Measurements from ENCODE around the gene SUN3. TPM values are rescaled to one million over a fixed set of nuclear protein-coding genes. Genes with fewer than 3 reads are reported as not detected.

The SUN3 gene
- total and polyA plus RNA-seq, 2 experiments from 2014 or later = not detected

DNA sequence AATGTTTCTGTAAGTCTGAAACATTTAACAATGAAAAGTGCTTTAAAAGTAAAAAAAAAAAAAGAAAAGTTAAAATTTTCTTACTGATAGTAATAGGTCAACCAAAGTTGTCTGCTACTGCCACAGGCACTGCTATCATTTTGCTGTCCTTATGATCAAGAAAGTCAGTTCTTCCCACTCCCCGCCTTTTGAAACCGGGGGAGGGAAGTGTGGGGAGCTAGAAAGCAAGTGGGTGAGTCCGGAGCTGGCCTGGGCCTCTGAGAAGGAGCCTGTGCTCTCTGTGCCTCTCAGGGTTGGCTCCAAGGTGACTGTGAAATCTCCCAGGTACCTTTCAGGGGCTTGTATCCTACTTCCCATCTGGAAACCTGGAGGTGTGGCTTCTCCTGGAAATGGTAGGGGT, 13.7 kb upstream of the SUN3 start:
- H3K9ac ChIP-seq = no peak overlapping the region
- H3K9me2 ChIP-seq (ENCODE audit: insufficient read depth) = no peaks in the 10 kb centered on the region
- WGBS, 2 experiments (ENCODE audit: low coverage in 1 of 2, low lambda C conversion rate in 2 of 2, missing lambda C conversion rate in 2 of 2) = 40 to 46% methylated on average over 3 of the region's 3 CpGs
- H3K79me2 ChIP-seq (ENCODE audit: insufficient read depth) = no peaks in the 10 kb centered on the region
- peaks cover 18% of the 10 kb centered on the region for H3K4me1 ChIP-seq (ENCODE audit: insufficient read depth)
- no peaks in the 10 kb centered on the region for H3K36me3 ChIP-seq (ENCODE audit: low read depth)
- no peak overlapping the region for H2AFZ ChIP-seq
- H3K4me2 ChIP-seq (ENCODE audit: unreplicated experiment) = no peak overlapping the region
- in situ Hi-C loops (cut with MboI) = no loop called here
- no peak for DNase-seq
- peak overlapping the region; percentile 72 for H3K27ac ChIP-seq
- no peak for TF ChIP-seq EZH2 (IDR thresholded peaks at IDR 0.05; ENCODE audit: insufficient read depth, poor library complexity, severe bottlenecking)
- TF ChIP-seq EZH2phosphoT487 (IDR thresholded peaks at IDR 0.05; ENCODE audit: insufficient read depth, low read depth) = no peak
- H3K4me3 ChIP-seq = no peak overlapping the region; the same call in 1 of the 2 replicates
- H4K20me1 ChIP-seq (ENCODE audit: insufficient read depth) = no peaks in the 10 kb centered on the region
- no peaks in the 10 kb centered on the region for H3K9me3 ChIP-seq (ENCODE audit: low read depth)
- peaks cover 19% of the 10 kb centered on the region for H3F3A ChIP-seq (ENCODE audit: insufficient read depth)
- H3K27me3 ChIP-seq (replicated peaks; ENCODE audit: insufficient read depth) = no peaks in the 10 kb centered on the region

DNA sequence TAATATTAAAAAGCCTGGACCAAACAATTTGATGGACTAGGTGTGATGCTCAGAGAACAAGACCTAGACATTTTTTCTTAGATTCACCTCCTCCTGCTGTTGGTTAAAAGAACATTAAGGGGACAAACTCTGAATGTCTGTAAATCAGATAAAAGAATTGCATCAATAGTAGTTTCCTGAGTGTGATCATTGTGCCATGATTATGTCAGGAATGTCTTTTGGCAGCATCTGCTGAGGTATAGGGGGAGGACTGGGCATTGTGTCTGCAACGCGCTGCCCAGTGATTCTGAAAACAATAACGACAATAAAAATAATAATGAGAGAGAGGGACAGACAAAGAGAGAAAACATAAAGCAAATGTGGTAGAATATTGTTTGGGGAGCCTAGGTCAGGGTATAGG, 13.3 kb upstream of the SUN3 start:
- TF ChIP-seq EZH2phosphoT487 (IDR thresholded peaks at IDR 0.05; ENCODE audit: insufficient read depth, low read depth) (no peak), EZH2 (IDR thresholded peaks at IDR 0.05; ENCODE audit: insufficient read depth, poor library complexity, severe bottlenecking) (no peak)
- Histone ChIP-seq H3K9me2 (ENCODE audit: insufficient read depth) (no peaks in the 10 kb centered on the region), H3K36me3 (ENCODE audit: low read depth) (no peaks in the 10 kb centered on the region), H3K9ac (peak overlapping the region; percentile 20), H4K20me1 (ENCODE audit: insufficient read depth) (no peaks in the 10 kb centered on the region), H3K4me3 (peak overlapping the region; percentile 41), H3K9me3 (ENCODE audit: low read depth) (no peaks in the 10 kb centered on the region), H3K4me2 (ENCODE audit: unreplicated experiment) (peak overlapping the region; percentile 64), H2AFZ (peak overlapping the region; percentile 40), H3F3A (ENCODE audit: insufficient read depth) (peaks cover 19% of the 10 kb centered on the region), H3K27me3 (replicated peaks; ENCODE audit: insufficient read depth) (no peaks in the 10 kb centered on the region), H3K4me1 (ENCODE audit: insufficient read depth) (peaks cover 18% of the 10 kb centered on the region), H3K79me2 (ENCODE audit: insufficient read depth) (no peaks in the 10 kb centered on the region), H3K27ac (peak overlapping the region; percentile 72)
- WGBS, 2 experiments (ENCODE audit: low coverage in 1 of 2, low lambda C conversion rate in 2 of 2, missing lambda C conversion rate in 2 of 2) = 52 to 68% methylated on average over 3 of the region's 3 CpGs
- DNase-seq = peak; percentile 52
- in situ Hi-C loops (cut with MboI) = no loop called here

DNA sequence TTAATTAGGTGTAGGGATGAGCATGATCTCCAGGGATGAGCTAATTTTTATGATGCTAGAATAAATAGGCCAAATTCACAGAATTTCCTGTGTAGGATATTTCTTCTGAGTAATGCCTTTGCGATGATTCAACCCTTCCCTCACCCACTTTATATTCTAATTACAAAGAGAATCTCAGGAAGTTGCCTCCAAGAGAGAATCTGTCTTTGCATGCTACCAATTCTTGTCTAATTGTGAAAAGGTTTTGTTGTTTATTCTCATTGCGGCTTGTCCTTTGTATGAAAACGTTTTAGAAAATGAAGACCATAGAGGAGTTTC, 12.7 kb upstream of the SUN3 start:
- Histone ChIP-seq H3K9ac (peak overlapping the region; percentile 20; the same call in 1 of the 2 replicates), H3K79me2 (ENCODE audit: insufficient read depth) (no peaks in the 10 kb centered on the region), H3K27ac (peak overlapping the region; percentile 72), H3K9me3 (ENCODE audit: low read depth) (no peaks in the 10 kb centered on the region), H3F3A (ENCODE audit: insufficient read depth) (peaks cover 19% of the 10 kb centered on the region), H3K4me1 (ENCODE audit: insufficient read depth) (peaks cover 18% of the 10 kb centered on the region), H3K4me3 (peak overlapping the region; percentile 41), H3K27me3 (replicated peaks; ENCODE audit: insufficient read depth) (0 out of 2 replicates have a peak, but pooled peaks cover under 1% of the 10 kb centered on the region), H2AFZ (peak overlapping the region; percentile 40), H3K36me3 (ENCODE audit: low read depth) (no peaks in the 10 kb centered on the region), H3K4me2 (ENCODE audit: unreplicated experiment) (peak overlapping the region; percentile 64), H3K9me2 (ENCODE audit: insufficient read depth) (no peaks in the 10 kb centered on the region), H4K20me1 (ENCODE audit: insufficient read depth) (no peaks in the 10 kb centered on the region)
- 17 to 20% methylated on average over 3 of the region's 3 CpGs for WGBS, 2 experiments (ENCODE audit: low coverage in 1 of 2, low lambda C conversion rate in 2 of 2, missing lambda C conversion rate in 2 of 2)
- TF ChIP-seq EZH2phosphoT487 (IDR thresholded peaks at IDR 0.05; ENCODE audit: insufficient read depth, low read depth) = no peak
- TF ChIP-seq EZH2 (IDR thresholded peaks at IDR 0.05; ENCODE audit: insufficient read depth, poor library complexity, severe bottlenecking) = no peak
- in situ Hi-C loops (cut with MboI) = no loop called here
- peak; percentile 81 for DNase-seq

DNA sequence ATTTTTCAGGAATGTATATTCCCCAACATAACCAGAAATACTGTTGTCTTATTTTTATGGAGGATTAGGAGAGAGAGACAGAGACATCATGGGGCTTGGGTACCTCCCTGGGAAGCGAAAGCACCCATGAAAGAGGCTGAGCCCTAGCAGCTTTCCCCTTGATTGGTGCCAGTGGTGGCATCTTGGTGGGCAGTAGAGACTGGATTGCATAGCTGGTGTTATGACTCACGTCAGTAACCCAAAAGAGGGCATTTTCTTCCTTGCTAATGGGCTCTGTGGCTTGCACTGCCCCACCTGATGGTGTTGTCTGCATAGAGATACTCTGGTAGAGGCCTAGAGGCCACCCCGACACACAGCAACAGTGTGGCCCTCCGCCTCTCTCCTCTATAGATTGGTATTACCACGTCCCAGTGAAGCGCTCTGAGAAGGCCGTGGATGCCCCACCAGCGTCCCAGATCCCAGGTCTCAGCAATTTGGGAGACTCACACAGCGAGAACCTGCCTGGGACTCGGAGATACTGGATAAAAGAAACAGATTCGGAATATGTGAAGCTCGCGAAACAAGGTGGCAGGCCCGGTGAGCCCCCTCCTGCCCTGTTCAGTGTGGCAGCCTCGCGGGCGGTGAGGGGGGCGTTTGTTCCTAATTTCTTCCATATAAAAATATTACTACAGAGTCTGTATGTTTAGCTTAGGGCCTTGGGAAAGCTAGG, 12.2 kb upstream of the SUN3 start:
- Histone ChIP-seq H3K27ac (peak overlapping the region; percentile 72), H3K9ac (no peak overlapping the region), H3K36me3 (ENCODE audit: low read depth) (no peaks in the 10 kb centered on the region), H3K9me3 (ENCODE audit: low read depth) (no peaks in the 10 kb centered on the region), H2AFZ (peak overlapping the region; percentile 40; the same call in 1 of the 2 replicates), H3K79me2 (ENCODE audit: insufficient read depth) (no peaks in the 10 kb centered on the region), H3K4me2 (ENCODE audit: unreplicated experiment) (peak overlapping the region; percentile 64), H3K4me3 (no peak overlapping the region), H3K9me2 (ENCODE audit: insufficient read depth) (no peaks in the 10 kb centered on the region), H3K4me1 (ENCODE audit: insufficient read depth) (peaks cover 18% of the 10 kb centered on the region), H4K20me1 (ENCODE audit: insufficient read depth) (no peaks in the 10 kb centered on the region), H3K27me3 (replicated peaks; ENCODE audit: insufficient read depth) (0 out of 2 replicates have a peak, but pooled peaks cover 6% of the 10 kb centered on the region), H3F3A (ENCODE audit: insufficient read depth) (peaks cover 19% of the 10 kb centered on the region)
- peak; percentile 16 for DNase-seq
- no peak for TF ChIP-seq EZH2 (IDR thresholded peaks at IDR 0.05; ENCODE audit: insufficient read depth, poor library complexity, severe bottlenecking)
- no peak for TF ChIP-seq EZH2phosphoT487 (IDR thresholded peaks at IDR 0.05; ENCODE audit: insufficient read depth, low read depth)
- in situ Hi-C loops (cut with MboI) = no loop called here
- WGBS, 2 experiments (ENCODE audit: low coverage in 1 of 2, low lambda C conversion rate in 2 of 2, missing lambda C conversion rate in 2 of 2) = 84 to 89% methylated on average over 18 of the region's 18 CpGs
